HPDE6-E6E7 (cell line): ENCODE measurements around the gene GAGE2A.
"Not testable (repeated sequence)": the region's sequence is repeated elsewhere in the genome, so short reads cannot be mapped to it uniquely, and the experiment has no call there.

Experiments used
- DNase-seq: peaks from one replicate; pipeline ENCODE4 v3.0.0; 2011; ENCODE audit warnings: missing footprints; ENCODE audit errors: extremely low spot score

The GAGE2A gene

GRCh38 chrX:49589196-49589595, at the start of gene GAGE2A:
GAGE2A (plus strand) TSS chrX:49589496; CDS start chrX:49590651, 1,155 bp downstream.
- not testable (repeated sequence) for DNase-seq

- not testable (repeated sequence) for DNase-seq
These were observed 47.9 kb upstream of the GAGE2A start, which contains the start of gene GAGE12D for GRCh38 chrX:49541433-49541832. GAGE12D (plus strand) TSS chrX:49541733; CDS start chrX:49542888, 1,155 bp downstream.

GRCh38 chrX:49550989-49551388, 38.3 kb upstream of the GAGE2A start, which contains the start of gene GAGE12E:
GAGE12E (plus strand) TSS chrX:49551289; CDS start chrX:49552444, 1,155 bp downstream.
- DNase-seq, result not testable (repeated sequence)

GRCh38 chrX:49560542-49560941, 28.8 kb upstream of the GAGE2A start, which contains the start of gene GAGE12F:
GAGE12F (plus strand) TSS chrX:49560842; CDS start chrX:49561997, 1,155 bp downstream.
- DNase-seq, result not testable (repeated sequence)

GRCh38 chrX:49568728-49569127, 20.6 kb upstream of the GAGE2A start:
- DNase-seq, result not testable (repeated sequence)

- DNase-seq, result not testable (repeated sequence)
These were observed 20.1 kb upstream of the GAGE2A start for GRCh38 chrX:49569152-49569551.

GRCh38 chrX:49570100-49570499, 19.2 kb upstream of the GAGE2A start, which contains the start of gene GAGE12G:
GAGE12G (plus strand) TSS chrX:49570400; CDS start chrX:49571555, 1,155 bp downstream.
- not testable (repeated sequence) for DNase-seq

GRCh38 chrX:49579649-49580048, 9.6 kb upstream of the GAGE2A start, which contains the start of gene GAGE12H:
GAGE12H (plus strand) TSS chrX:49579949; CDS start chrX:49581104, 1,155 bp downstream.
- not testable (repeated sequence) for DNase-seq

GRCh38 chrX:49589769-49590478, 628 bp downstream of the GAGE2A start:
- DNase-seq, result not testable (repeated sequence)

- not testable (repeated sequence) for DNase-seq
These were observed 1.2 kb downstream of the GAGE2A start for GRCh38 chrX:49590488-49590887.

GRCh38 chrX:49598720-49599119, 9.4 kb downstream of the GAGE2A start, which contains the start of gene GAGE1:
GAGE1 (plus strand) TSS chrX:49599020; CDS start chrX:49600175, 1,155 bp downstream.
- not testable (repeated sequence) for DNase-seq

GRCh38 chrX:49610718-49611310, 21.5 kb downstream of the GAGE2A start:
- DNase-seq, result no peak

GRCh38 chrX:49618574-49618973, 29.3 kb downstream of the GAGE2A start:
- DNase-seq, result no peak

GRCh38 chrX:49627086-49627777, 37.9 kb downstream of the GAGE2A start:
- no peak for DNase-seq

- DNase-seq, result no peak
These were observed 55.8 kb downstream of the GAGE2A start for GRCh38 chrX:49644991-49645637.
